HG02642 (cell line): ENCODE results near the gene PSMD8.
"Not testable (repeated sequence)": the region's sequence is repeated elsewhere in the genome, so short reads cannot be mapped to it uniquely, and the experiment has no call there.

Experiments
- ATAC-seq: cut with Tn5 transposase; IDR thresholded peaks from one replicate; pipeline ENCODE4 v1.9.1; 2021; ENCODE audit warnings: mild to moderate bottlenecking; ENCODE audit not compliant: unreplicated experiment, poor library complexity

PSMD8 gene

DNA sequence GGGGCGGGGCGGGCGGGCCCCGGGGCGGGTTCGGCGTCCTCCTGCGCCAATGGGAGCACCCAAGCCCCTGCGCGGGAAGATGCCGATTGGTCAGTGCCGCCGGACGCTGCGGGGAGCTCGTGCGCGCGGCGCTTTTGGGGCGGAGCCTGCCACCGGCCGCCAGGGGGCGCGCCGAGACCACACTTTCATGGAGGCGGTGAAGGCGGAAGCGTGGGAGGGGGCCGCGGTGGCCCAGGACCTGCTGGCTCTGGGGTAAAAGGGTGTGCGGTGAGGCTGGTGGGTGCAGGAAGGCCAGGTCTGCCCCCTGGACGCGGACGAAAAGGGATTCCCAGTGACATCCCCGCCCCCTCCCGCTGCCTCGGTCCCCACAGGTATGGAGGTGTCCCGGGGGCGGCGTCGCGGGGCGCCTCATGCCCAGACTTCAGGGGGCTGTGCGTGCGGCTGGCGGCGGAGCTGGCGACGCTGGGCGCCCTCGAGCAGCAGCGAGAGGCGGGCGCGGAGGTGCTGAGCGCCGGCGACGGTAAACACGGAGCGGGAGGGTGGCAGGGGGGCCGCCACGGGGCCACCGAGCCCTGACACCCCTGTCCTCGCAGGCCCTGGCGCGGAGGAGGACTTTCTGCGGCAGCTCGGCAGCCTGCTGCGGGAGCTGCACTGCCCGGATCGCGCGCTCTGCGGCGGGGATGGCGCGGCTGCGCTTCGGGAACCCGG is 28.8 kb downstream of the PSMD8 start, which contains the start of gene FAM98C:
Gene FAM98C, plus strand, starts transcription at position 127 of the 708 bp plus-strand sequence. Its CDS starts 61 bp downstream, at position 188.
- ATAC-seq: peak; percentile 96

DNA sequence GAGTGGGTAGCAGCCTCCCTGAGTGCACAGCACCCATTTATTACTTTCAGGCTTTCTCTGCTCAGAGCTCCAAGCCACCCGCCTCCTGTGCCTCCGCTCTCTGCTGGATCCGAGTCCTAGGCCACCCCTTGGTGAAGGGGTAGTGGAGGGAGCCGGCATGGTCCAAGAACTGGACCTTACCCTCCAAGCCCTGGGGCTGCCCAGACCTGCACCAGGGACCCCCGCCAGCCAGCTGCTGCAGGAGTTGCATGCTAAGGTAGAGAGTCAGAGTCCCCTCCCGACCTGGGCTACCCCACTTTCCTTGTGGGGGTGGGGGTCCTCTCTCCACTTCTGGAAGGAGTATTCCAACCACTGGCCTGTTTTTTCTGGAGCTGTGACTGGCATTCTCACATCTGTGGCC is 30.5 kb downstream of the PSMD8 start:
- ATAC-seq: no peak

DNA sequence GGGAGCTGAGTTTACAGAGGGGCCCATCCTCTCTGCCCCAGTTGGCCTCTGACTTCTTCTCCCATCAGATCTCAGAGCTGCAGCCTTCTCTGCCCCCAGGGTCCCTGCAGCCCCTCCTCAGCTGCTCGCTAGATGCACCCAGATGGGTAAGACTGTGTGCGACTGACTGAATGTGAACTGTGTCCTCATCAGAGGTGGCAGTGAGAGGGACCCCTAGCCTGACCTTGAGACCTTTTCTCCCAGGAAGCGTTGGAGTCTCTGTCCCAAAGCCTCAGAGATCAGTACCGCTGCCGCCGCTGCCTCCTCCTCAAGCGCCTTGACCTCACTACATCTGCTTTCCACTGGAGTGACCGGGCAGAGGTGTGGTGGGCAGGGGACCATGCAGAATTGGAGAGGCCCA is 30.9 kb downstream of the PSMD8 start:
- no peak for ATAC-seq

DNA sequence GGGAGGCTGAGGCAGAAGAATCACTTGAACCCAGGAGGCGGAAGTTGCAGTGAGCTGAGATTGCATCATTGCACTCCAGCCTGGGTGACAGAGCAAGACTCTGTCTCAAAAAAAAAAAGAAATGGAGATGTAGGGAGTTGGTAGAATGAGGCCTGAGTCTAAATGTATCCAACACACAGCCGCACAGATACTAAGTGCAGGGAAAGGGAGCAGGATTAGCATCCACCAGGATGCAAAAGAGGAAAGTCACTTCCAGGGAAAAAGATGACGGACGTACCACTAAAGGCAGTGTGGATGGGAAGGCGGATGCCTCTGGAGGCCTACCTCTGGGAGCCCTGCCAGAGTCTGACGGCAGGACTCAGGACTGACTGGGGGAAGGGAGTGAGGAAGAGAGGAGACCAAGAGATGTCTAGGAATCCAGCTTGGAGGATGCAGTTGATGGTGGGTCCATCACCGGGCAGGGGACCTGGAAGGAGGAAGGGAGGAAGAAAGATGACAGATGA is 35.3 kb downstream of the PSMD8 start:
- no peak for ATAC-seq

DNA sequence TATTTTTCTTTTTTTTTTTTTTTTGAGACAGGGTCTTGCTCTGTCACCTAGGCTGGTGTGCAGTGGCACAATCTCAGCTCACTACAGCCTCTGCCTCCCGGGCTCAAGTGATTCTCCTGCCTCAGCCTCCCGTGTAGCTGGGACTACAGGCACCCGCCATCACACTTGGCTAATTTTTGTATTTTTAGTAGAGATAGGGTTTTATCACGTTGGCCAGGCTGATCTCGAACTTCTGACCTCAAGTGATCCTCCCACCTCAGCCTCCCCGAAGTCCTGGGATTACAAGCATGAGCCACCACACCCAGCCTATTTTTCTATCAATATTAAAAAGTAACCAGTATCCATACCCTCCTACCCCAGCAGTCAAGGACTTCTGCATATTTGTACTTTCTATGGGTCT is 36.0 kb downstream of the PSMD8 start:
- not testable (repeated sequence) for ATAC-seq

DNA sequence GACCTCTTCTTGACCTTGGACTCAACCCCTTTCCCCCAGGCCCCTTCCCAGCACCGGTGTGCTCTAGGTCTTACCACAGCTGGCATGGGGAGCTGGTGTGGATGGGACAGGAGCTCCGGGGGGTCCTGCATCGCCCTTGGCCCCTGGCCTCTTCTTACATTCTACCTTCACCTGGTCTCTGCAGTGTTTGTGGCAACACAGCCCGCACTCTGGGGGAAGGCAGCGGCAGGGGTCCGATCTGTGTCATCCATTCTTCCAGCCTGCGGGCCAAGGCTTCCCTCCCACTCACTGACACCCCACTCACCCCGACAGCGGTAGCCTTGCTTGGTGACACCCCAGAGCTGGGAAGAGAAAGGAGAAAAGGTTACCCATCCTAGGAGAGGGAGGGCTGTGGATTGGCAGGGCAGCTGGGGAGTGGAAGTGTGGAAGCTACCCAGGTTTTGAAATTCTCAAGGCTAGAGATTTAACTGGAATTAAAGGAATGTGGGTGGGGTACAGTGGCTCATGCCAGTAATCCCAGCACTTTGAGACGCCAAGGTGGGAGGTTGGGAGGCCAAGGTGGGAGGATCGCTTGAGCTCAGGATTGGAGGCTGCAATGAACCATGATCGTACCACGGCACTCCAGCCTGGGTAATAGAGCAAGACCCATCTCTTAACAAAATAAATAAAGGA is 36.8 kb downstream of the PSMD8 start:
- ATAC-seq: no peak

DNA sequence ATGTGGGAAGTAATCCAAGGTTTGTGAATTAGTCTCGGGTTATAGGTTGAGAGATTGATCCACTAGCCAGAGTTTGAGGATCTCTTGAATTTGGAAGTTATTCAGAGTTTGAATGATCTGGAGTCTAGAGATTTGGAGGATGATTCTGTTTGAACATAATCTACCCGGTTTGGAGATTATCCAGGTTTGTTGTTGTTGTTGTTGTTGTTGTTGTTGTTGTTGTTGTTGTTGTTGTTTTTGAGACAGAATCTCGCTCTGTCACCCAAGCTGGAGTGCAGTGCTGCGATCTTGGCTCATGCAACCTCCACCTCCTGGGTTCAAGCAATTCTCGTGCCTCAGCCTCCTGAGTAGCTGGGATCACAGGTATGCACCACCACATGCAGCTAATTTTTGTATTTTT is 37.5 kb downstream of the PSMD8 start:
- ATAC-seq: not testable (repeated sequence)

DNA sequence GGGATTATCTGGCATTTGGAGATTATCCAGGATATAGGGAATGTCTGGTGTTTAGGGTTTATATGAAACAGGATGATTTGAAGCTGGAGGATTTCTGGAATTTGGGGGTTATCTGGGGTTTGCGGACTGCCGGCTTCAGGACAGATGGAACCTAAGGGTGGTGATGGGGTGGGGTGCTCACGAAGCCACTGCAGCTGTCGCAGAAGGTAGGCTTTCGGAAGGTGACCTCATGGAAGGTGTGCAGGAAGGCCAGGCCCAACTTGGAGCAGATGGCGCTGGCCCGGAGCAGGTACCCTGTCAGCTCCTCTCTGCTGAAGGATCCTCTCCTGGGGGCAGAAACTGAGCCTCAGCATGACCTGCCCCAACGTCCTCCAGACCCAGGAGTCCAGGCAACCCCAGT is 38.1 kb downstream of the PSMD8 start:
- no peak for ATAC-seq

DNA sequence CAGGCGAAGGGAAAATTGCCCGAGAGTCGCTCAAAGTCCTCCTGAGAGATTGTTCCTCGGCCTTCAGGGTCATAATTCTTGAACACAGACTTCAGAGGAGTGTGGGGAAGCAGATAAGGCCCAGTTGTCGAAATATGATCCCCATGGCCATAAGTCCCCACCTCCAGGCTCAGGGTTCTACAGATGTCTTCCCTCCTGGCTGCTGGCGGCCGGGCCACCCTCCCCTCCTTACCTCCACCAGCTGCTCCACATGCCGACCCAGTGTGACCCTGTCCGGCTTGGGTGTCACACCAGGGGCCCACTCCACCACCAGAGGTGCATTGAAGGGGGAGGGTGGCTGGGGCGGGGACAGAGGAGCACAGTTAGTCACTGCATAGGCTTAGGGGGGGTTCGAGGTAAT is 38.6 kb downstream of the PSMD8 start:
- no peak for ATAC-seq

DNA sequence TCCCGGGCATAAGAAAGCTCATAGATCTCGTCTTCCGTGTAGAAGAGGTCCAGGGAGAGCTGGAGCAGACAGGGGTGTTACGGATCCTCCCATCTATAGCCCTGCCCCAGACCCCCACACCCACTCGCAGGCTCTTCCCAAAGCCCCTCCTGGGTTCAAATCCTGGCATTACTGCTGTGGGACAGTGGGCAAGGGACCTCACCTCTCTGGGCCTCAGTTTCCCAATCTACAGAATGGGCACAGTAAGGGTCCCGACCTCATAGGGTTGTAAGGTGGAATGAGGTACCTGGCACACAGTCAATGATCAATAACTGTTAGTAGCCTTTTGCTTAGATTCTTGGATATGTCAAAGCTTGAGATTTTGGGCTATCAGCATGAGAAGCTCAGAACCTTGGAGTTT is 39.0 kb downstream of the PSMD8 start:
- ATAC-seq: no peak

DNA sequence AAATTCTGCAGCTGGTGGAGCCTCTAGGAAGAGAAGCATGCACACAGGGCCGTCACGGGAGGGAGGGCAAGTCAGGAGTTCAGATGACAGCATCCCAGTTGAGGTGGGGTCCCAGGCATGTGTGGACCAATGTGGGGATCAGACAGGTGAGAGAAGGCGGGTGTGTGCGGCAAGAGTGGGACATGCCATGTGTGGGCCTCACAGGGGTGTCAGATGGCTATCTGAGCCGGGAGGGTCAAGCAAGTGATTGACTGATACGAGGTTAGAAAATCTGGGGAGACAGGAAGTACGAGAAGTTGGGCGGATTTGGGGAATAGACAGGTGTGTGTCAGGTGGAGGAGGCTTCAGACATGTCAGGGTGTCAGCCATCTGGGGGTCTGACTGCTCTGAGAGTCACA is 42.8 kb downstream of the PSMD8 start:
- ATAC-seq: no peak

DNA sequence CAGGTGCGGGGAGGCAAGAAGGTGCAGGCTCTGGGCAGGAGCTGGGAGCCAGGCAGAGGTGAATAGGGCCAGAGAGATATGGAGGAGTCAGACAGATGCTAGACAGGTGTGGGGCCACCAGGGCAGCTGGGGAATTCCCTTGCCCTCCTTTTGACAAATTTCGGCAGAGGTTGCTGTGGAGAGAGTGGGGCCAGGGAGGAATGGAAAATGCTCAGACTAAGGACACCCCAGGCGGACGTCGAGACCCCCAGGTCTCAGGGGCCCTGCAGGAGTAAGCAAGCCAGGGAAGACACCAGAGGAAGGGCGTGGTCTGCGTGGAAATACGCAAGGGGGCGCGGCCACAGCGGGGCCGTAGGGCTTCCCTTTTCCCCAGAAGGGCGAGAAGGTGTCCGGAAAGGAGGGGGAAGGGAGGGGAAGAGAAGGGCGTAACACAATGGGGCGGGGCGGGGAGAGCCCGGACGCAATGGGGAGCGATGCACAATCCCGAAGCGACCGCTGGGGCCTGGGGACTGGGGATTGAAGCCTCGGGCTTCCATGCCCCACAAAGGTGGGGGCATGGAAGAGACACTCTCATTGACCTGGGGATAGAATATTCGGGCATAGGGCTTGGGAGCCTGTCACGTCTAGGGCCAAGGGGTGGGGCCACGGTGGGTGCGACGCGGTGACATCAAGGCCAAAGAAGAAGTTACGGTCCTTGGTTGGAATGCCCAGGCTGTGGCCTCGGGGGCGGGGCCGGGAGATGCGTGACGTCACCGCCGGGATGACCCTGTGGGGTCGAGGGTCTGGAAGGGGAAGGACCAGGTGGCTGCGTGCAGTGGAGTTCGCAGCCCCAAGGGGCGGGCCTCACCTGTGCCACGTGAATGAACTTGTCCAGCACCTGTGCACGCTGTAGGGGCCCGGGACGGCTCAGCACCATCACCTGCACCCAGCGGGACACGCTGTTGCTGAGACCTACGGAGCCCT is 43.5 kb downstream of the PSMD8 start:
- ATAC-seq: no peak

DNA sequence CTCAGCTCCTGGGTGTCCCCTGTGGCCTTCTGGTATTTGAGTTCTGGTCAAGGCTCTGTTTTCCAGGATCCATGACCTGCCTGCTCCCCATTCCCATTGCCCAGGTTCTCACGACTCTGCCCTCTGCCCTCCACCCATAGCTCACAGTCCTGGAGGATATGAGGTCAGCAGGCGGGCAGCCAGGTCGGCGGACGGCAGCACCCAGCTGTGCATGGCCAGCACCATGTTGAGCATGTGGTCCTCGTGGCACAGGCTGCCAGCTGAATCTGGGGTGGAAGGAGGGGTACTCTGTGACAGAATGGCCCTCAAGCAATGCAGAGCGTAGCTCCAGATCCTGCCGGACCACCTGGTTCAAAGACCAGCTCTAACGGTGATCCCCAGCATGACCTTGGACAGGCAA is 46.6 kb downstream of the PSMD8 start:
- ATAC-seq: no peak

DNA sequence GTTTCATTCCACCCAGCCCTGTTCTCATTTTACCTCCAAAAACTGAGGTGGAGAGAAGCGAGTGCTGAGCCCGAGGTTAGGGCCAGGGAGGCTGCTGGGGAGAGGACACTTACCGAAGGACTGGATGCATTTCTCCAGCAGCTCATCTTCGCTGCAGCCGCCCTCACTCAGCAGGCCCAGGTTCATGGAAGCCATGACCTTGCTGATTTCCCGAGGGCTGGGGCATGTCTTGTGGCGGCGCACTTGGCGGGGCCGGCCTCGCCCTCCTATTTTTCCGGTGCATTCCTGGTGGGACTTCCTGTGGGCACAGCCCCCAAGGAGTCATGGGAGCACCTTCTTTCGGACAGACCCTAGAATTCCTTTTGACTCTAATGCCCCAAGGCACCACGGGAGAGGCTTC is 47.5 kb downstream of the PSMD8 start:
- no peak for ATAC-seq

DNA sequence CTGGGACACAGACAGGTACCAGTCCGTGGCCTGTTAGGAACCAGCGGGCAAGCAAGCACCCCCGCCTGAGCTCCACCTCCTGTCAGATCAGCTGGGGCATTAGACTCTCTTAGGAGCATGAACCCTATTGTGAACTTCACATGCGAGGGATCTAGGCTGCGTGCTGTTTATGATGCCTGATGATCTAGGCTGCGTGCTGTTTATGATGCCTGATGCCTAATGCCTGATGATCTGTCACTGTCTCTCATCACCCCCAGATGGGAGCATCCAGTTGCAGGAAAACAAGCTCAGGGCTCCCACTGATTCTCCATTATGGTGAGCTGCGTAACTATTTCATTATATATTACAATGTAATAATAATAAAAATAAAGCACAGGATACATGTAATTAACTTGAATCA is 48.1 kb downstream of the PSMD8 start:
- ATAC-seq: no peak

DNA sequence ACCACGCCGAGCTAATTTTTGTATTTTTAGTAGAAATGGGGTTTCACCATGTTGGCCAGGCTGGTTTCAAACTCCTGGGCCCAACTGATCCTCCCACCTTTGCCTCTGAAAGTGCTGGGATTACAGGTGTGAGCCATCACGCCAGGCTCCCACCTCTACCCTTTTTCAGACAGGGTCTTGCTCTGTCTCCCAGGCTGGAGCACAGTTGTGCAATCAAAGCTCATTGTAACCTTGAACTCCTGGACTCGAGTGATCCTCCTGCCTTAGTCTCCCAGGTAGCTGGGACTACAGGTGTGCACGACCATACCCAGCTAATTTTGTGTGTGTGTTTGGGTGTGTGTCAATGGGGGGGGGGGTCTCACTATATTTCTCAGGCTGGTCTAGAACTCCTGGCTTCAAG is 49.9 kb downstream of the PSMD8 start:
- no peak for ATAC-seq

DNA sequence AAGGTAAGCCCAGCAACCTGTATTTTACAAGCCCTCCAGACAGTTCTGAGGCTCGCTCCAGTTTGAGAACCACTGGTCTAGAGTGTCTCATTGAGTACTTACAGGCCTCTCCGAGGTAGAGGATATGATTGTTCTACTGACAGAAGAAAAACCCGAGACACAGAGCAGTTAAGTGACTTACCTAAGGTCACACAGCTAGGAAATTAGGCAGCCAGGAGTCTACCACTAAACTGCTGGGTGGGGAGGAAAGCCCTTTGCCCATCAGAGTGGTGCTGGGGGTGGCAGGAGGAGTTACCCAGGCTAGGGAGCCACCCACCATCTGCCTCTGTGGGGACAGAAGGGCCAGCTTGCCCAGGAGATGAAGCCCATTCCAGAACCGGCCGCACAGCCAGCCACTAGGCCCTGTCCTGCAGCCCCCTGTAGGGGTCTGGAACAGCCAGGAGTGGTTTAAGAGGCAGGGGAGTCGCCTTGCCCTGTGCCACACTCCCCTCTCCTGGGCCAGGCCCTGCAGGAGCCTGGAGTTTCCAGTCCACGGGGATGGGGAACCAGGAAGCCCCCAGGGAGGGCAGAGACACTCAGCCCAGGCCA is 50.9 kb downstream of the PSMD8 start:
- ATAC-seq: no peak

DNA sequence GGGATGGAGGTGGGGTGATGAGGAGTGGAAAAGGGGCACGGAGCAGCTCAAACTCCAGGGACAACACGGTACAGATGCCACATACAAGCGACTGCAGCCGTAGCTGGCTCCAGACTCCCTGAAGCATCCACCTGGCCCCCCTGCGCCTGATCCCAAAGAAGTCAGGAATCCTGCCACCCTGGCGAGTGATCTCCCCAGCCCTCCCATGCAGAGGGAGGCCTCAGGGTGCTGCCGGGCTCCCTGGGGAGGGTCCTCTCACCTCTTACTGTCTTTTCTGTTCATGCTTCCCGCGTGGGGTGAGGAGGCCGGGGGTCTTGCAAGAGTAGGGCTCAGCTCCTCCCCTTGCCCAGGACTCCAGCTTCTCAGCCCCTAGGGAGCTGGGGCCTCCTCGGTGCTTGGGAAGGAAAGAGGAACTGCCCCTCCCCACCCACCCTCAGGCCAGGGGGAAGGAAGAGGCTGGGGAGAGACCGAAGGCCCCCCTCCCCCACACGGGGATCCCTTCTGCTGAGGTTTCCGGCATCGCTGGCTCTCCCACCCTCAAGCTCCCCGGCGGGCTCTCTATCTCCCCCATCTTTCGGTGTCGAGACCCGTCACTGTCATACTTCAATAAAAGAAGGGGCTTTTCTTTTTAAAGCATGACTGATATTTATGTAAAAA is 51.6 kb downstream of the PSMD8 start, which contains the start of gene RASGRP4:
Gene RASGRP4, minus strand, starts transcription at position 410 of the 657 bp plus-strand sequence. Its CDS starts 128 bp downstream, at position 282.
- ATAC-seq: no peak

DNA sequence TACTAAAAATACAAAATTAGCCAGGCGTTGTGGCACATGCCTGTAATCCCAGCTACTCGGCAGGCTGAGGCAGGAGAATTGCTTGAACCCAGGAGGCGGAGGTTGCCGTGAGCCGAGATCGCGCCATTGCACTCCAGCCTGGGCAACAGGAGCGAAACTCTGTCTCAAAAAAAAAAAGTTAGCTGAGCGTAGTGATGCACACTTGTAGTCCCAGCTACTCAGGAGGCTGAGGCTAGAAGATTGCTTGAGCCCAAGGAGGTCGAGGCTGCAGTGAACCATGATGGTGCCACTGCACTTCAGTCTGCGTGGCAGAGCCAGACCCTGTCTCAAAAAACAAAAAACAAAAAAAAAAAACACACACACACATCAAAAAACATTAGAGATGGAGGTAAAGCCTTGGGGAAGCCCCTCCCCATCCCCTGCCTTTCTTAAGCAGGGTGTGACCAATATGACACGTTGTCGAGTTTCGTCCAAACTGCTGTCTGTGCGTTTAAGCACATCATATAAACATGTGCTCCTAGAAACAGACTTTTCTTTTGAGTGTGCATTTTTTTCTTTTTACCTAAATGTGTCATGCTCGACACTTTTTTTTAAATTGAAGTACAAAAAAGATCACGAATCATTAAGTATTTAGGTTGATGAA is 52.8 kb downstream of the PSMD8 start:
- ATAC-seq: not testable (repeated sequence)
